Measurements from ENCODE around the gene PTP4A2.

GRCh38 chr1:31865728-31866449, 72.3 kb downstream of the PTP4A2 start:
- TF ChIP-seq CTCF (conservative IDR thresholded peaks at IDR 0.05) (no peak), EZH2 (IDR thresholded peaks at IDR 0.05; ENCODE audit: low read depth) (no peak)

Measured in PC-9 (cell line).